NCI-H748 treated with DMSO at 0.1 percent for 48 hours (cell line): Measurements from ENCODE around the gene VWA7.

ENCODE experiments used
- DNase-seq: peaks from one replicate; lab custom pipeline; 2025; lab: John Stamatoyannopoulos, UW

VWA7 gene

DNA sequence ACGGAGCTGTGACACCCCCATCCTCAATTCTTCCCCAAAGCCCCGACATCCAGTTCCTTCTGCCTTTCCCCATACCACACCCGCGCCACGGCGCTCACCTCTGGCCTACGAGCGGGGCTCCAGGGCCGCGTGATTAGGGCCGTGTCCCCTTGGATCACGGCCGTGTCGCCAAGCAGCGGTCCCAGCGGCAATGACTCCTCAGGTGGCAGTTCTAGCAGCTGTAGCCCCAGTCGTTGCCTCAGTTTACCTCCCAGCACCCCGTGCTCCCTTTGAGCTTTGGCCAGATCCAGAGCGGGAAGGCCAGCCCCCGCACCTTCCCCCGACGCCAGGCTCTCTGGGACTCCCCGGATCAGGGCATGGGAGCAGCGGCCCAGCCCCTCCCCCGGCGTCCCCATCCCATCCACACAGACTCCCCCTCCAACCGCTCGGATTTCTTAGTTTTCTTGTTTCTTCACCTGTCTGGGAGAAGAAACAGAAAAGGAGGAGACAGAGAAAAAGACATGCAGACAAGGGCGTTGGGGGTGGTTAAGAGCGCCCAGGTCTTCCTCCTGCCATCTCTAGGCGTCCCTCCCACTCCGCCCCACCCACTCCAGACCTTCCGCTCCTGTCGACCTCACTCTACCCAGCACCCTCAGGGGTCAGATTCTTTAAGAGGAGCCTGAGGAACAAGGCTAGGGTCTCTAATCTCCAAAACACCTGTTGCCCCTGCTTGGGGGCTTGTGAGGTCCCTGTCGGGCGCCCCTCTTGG is 48.2 kb downstream of the VWA7 start, which contains the start of gene DDAH2:
TSS of gene DDAH2 (minus strand) at position 533 of the 748 bp plus-strand sequence. CDS start at position 395, 138 bp downstream.
- DNase-seq: no peak

DNA sequence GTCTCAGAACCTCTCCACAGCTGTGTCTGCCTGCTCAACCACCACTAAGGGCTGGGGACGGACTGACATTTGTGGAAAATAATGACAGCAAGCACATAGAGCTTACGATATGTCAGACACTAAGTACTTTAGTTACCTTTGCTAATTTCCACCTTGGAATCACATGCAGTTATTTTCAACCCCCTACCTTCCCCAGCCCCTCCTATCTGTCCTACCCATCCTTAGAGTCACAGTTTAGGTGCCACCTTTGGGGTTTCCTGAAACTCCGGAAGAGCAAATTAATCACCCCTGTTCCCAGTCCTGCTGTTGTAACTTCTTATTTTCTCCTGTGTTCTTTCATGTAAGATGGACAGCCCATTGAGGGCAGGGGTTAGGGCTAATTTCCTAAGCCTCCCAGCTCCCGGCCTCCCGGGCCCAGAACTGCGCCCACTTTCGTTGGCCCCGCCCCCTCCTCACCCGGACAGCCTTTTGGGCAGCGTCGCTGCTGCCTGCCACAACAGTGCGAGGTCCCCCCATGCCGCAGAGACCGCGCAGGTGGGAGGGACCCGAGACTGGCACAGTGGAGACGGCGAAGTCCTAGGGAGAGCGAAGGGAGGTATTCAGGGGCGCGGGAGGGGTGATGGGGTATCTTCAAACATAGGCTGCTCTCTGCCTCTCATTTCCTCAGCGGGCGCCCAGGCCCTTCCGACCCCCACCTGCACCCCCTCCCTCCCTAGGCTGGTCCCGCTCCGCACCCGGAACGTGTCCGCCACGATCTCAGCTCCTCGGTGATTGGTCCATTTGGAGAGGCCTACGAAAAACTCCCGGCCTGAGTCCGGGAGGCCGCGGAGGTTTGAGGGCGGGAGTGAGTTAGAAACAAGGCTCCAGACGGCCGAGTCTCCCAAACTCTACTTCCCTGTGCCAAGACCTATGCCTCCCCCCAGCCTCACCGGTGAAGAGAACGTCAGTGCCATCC is 49.1 kb downstream of the VWA7 start:
- DNase-seq: no peak

DNA sequence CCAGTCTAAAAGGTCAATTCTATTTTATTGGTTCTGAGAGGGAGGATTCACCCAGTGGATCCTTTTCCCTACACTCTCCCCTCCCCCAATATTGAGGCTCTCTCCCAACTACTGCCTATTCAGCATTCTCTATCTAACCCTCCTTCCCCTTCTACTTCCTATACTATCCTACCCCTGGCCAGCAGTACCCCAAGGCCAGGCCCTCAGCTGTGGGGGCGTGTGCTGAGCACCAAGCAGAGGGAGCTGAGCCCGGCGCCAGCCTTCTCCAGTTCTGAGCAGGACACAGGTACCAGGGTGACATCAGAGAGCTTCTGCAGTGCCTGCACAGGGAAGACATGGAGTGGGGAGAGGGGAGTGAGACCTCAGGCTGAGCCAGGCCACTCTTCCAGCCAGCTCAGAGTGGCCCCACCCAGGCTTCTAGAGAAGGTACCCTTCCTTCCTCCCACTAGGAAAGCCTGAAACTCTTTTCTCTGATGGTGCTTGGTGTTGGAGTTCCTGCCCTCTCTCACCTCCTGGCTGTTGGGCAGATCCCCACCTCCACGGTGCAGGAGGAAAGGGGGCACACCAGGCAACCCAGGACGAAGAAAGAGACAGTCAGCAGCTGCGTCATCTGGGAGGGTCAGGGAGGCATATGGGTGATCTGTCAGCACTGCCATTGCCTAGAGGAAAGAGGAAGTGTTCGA is 50.0 kb downstream of the VWA7 start:
- no peak for DNase-seq

DNA sequence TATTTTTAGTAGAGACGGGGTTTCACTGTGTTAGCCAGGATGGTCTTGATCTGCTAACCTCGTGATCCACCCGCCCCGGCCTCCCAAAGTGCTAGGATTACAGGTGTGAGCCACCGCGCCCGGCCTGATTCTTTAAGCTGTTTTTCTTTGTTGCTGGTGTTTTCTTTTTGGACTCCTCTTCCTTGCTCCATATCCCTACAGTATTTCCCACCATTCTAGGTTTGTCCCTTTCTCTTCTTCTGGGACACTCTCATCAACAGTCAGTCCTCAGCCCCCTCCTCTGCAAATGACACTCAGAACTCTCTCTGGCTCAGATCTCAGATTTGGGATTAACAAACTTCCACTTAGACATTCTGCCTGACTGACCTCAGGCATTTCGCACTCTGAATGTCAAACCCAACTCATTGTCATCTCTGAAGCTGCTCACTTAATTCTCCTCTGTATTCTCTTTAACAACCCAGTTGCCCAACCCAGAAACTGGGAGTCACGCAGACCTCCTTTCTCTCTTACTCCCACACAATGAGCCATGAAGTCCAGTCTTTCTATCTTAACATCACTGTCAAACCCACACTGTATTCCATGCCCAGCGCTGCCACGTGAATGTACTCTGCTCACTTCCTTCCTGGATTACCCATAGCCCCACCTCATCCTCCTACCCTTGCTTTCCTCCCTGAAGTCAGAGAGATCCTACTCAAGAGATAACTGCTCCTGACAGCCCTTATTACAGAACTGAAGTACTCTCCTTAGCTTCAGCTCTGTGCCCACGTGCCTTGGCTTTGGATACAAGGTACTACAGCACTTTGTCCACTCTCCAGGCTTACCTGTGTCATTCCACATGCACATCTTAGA is 51.4 kb downstream of the VWA7 start:
- no peak for DNase-seq

DNA sequence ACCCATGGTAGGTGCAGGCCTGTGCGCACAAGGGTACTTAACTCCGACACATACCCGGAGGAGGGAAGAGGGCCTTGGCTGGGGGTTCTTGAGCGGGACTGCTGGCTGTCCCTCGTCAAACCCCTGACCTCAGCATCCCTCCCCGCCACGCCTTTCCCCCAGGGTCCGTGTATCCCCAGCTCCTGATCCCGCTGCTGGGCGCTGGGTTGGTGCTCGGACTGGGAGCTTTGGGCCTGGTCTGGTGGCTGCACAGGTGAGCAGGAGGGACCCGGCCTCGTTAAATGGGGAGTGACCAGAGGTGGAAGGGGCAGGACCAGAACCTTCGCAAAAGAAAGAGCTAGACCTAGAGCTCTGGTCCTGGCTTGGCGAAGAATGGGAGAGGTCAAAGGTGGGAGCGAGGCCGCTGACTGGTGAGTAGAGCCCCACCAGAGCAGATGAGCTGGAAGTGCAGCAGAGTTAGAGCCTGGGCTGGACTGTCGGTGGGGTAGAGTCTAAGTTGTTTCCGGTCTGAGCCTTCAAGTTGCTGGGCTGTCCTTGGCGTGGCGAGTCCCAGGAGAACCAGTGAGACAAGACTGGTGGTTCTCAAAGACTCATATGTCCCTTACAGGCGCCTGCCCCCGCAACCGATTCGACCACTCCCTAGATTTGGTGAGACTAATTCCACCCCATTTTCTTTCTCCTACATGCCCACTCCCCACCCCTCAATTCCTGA is 53.0 kb downstream of the VWA7 start:
- DNase-seq: no peak

DNA sequence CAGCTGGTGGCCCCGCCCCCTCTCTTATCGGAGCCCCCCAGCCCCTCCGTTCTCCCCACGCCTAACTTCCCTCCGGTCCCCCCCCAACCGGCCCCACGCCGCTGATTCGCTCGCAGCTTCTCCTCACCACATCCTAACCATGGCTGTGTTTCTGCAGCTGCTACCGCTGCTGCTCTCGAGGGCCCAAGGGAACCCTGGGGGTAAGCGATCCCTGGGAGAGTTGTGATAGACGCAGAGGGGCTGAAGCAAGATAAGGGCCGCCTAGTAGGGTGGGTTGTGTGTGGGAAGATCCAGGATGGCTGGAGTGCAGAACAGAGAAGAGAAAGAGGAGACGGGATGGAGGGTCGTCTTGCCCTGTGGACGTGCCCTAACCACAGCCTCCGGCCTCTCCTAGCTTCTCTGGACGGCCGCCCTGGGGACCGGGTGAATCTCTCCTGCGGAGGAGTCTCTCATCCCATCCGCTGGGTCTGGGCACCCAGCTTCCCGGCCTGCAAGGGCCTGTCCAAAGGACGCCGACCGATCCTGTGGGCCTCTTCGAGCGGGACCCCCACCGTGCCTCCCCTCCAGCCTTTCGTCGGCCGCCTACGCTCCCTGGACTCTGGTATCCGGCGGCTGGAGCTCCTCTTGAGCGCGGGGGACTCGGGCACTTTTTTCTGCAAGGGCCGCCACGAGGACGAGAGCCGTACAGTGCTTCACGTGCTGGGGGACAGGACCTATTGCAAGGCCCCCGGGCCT is 53.7 kb downstream of the VWA7 start, which contains the start of gene MPIG6B:
TSS of gene MPIG6B (plus strand) at position 129 of the 735 bp plus-strand sequence. CDS start at position 140, 11 bp downstream.
- no peak for DNase-seq

DNA sequence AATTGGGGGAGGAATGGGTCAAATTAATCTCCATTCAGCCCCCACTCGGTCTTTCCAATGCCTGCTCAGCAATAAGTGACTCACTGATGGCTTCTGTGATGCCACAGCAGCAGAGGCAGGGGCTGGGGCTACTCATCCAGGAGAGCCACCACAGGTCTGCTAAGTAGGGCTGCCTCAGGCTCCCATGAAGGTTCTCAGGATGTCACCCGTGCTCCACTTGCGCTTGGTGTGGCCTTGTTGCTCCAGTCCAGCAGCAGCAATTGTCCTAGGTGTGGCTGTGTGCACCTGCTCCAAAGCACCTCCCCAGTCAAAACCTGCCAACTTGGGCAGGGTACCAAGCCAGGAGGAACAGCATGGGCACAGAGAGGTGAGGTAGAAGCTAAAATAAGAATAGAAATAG is 55.0 kb downstream of the VWA7 start:
- no peak for DNase-seq

DNA sequence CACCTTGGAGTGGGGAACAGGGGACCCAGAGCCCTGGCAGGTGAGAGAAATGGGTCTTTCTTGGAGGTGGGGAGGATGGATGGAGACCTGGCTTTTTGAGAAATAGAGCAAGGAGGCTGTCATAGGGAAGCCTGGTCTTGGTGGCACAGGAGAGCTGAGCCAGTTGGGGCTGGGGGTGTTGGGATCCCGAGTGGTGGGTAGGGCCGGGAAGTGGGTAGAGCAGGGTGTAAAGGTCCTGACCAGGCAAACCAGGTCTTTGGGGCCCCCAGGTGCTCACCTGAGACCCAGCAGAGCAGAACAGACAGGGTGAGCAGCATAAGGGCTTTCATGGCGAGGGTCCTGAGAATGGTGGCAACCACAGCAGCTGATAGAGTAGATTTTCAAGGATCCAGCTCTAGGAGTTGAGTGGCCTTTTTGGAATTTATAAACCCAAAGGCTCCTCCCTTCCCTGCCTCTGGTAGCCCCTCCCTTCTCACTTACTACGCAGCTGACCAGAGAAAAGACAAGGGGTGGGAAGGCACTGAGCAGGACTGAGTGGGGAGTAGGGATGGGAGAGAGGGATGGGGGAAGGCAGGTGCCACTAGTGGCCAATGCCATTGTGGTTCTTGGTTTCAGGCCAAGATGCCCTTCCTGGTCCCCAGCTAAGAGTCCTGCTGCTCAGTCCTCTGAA is 55.6 kb downstream of the VWA7 start, which contains the start of gene LY6G6C:
TSS of gene LY6G6C (minus strand) at position 396 of the 670 bp plus-strand sequence. CDS start at position 329, 67 bp downstream.
- no peak for DNase-seq

DNA sequence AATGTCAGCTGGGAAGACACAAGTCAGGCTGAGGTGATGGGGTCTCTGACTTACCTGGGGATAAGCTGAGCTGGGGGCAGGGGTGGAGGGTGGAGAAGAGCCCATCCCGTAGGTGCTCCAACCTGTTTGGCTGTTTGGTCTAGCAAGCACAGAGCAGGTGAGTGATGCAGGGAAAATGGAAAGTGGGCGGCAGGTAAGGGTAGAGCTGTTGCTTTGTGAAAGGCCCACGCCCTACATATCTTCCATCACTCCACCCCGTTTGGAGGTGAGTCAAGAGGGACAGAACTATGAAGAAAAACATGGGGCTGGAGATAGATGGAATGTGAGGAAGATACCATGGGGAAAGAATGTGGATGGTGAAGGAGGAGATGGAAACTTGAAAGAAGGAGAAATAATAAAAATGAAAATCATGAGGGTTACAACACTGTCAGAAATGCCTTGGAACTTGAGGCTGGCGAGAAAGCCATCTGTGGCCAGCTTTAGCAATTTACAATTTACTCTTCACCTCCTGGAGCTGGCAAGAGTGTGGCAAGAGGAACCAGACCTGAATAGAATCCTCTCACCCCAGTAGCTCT is 56.8 kb downstream of the VWA7 start:
- DNase-seq: no peak

DNA sequence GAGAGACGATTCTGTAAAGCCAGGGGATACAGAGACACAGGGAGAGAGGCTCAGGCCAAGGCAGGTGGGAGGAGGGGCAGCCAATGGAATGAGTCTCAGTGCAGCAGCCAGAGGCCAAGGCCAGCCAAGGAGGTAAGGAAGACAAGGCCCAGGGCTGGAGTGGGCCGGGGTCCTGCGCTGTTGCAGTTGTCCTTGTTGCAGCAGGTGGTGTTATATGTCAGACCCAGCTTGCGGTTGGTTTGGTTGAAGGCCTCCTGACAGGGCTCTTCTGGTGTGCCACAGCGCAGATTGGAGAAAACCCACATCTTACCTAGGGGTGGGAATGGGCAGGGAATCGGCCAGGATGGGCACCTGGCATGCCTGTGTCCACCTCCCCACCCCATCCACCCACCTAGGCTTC is 58.1 kb downstream of the VWA7 start:
- no peak for DNase-seq

DNA sequence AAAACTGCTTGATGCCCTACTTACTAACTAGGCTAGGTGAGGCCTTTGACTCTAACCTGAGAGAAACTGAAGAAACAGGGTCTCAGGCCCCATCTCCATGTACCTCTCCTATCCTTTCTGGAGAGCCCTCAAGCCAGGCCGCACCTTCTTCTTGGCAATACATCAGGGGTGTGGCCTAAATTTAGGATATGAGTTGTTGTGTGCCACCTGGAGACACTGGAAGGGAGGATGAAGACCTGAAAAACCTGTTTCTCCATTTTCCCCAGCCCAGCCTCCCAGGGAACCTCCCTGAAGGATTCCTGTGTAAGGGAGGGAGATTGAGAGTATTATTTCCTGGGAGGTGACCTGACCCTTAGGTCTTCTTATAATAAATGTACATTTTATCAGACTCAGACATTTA is 58.9 kb downstream of the VWA7 start:
- DNase-seq: peak; percentile 84

DNA sequence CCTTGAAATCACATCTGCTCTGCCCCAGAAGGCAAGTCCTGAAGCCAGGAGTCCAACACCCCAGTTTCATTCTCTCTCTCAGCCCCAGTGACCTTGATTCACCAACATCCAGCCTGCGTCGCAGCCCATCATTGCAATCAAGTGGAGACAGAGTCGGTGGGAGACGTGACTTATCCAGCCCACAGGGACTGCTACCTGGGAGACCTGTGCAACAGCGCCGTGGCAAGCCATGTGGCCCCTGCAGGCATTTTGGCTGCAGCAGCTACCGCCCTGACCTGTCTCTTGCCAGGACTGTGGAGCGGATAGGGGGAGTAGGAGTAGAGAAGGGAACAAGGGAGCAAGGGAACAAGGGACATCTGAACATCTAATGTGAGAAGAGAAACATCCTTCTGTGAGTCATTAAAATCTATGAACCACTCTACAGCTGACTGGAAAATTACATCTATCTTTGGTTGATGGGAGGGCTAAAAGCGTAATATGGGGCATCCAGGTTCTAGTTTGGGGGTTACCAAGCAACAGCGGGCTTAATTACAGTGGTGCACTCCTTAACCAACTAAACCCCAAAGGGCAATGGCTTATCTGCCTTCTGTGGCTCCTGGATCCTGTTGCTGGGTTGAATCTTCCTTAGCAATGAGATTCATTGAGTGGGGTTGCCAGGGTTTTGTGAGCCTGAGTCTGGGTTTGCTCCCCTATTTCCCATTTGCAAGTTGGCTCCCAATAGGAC is 59.5 kb downstream of the VWA7 start:
- no peak for DNase-seq
